Activated CD8-positive, alpha-beta T cell treated with anti-CD3 and anti-CD28 coated beads for 36 hours (primary cell): ENCODE measurements around the gene IFT122. TPM values are rescaled to one million over a fixed set of nuclear protein-coding genes. Genes with fewer than 3 reads are reported as not detected.
A peak's percentile ranks its signal among the peaks of the same experiment; 100 is the strongest.
"Not testable (repeated sequence)": the region's sequence is repeated elsewhere in the genome, so short reads cannot be mapped to it uniquely, and the experiment has no call there.

ENCODE experiments used
- ATAC-seq: fragments of 200-7000 bp; cut with Tn5 transposase; one replicate; pipeline ENCODE4 v1.10.0; 2021; ENCODE audit warnings: mild to moderate bottlenecking, moderate library complexity
- CTCF ChIA-PET: fragments of 350-600 bp; sonication (Branson Sonifier 250); formaldehyde crosslinking; loops from one replicate; lab custom pipeline; 2021; ENCODE audit warnings: antibody characterized with exemption; lab: Charles Lee
- POLR2A ChIA-PET: fragments of 350-600 bp; sonication (Branson Sonifier 250); formaldehyde crosslinking; loops from one replicate; lab custom pipeline; 2021; ENCODE audit warnings: antibody characterized with exemption; lab: Charles Lee
- DNase-seq: peaks from one replicate; pipeline ENCODE4 v3.0.0-alpha.2; 2020
- H3K27ac Mint-ChIP-seq: one replicate; pipeline ENCODE4 v1.8.0; 2021; ENCODE audit warnings: mild to moderate bottlenecking, mixed read lengths
- H3K27me3 Mint-ChIP-seq: one replicate; pipeline ENCODE4 v1.8.0; 2021; ENCODE audit warnings: mixed read lengths
- H3K36me3 Mint-ChIP-seq: one replicate; pipeline ENCODE4 v1.8.0; 2021; ENCODE audit warnings: low read depth, mixed read lengths
- H3K4me1 Mint-ChIP-seq: one replicate; pipeline ENCODE4 v1.8.0; 2021; ENCODE audit warnings: low read depth, mixed read lengths
- H3K4me3 Mint-ChIP-seq: one replicate; pipeline ENCODE4 v1.8.0; 2021; ENCODE audit warnings: mild to moderate bottlenecking, moderate library complexity, mixed read lengths
- H3K9me3 Mint-ChIP-seq: one replicate; pipeline ENCODE4 v1.8.0; 2021; ENCODE audit warnings: mixed read lengths
- CTCF ChIP-seq: fragments of 200-600 bp; IDR thresholded peaks from one replicate; pipeline ENCODE4 v1.8.0; 2022; ENCODE audit warnings: antibody characterized with exemption, mild to moderate bottlenecking
- intact Hi-C: fragments of 100-400 bp; cut with micrococcal nuclease; formaldehyde crosslinking; loops from one replicate; pipeline ENCODE4 v1.10.0; 2022
- total RNA-seq, 2 experiments: library from RNA; stranded (reverse); gene quantifications; one replicate each; pipeline ENCODE4 v1.2.3, GENCODE V29; 2021

IFT122 gene
- total RNA-seq, 2 experiments from 2014 or later = 18.9 to 20.4 TPM

- Mint-ChIP-seq H3K27me3 (no peaks in the 10 kb centered on the region), H3K9me3 (no peaks in the 10 kb centered on the region), H3K27ac (no peak overlapping the region), H3K36me3 (no peaks in the 10 kb centered on the region), H3K4me1 (no peaks in the 10 kb centered on the region), H3K4me3 (no peak overlapping the region)
- ChIA-PET POLR2A (interaction anchor here (0.6 kb wide), 1 partner anchor 32 kb away, joined by 3 read pairs; no protein-coding TSS in a partner anchor), CTCF (interaction anchor here (0.9 to 1.7 kb wide), 4 partner anchors 10 to 92 kb away, joined by 3 to 6 read pairs (median 4); no protein-coding TSS in a partner anchor)
- DNase-seq = no peak
- intact Hi-C loops = no loop called here
- no peak for ATAC-seq
- no peak for TF ChIP-seq CTCF
Measured at GRCh38 chr3:129474984-129475804, 35.2 kb downstream of the IFT122 start.

- intact Hi-C loops = no loop called here
- ChIA-PET CTCF (interaction anchor here (1.1 to 1.7 kb wide), 3 partner anchors 9 to 93 kb away, joined by 3 to 6 read pairs (median 4); no protein-coding TSS in a partner anchor), POLR2A (no interaction called here)
- DNase-seq (no peak), ATAC-seq (no peak)
- Mint-ChIP-seq H3K27ac (no peak overlapping the region), H3K36me3 (no peaks in the 10 kb centered on the region), H3K4me3 (no peak overlapping the region), H3K9me3 (no peaks in the 10 kb centered on the region), H3K27me3 (no peaks in the 10 kb centered on the region), H3K4me1 (no peaks in the 10 kb centered on the region)
- TF ChIP-seq CTCF = no peak
Measured at GRCh38 chr3:129475863-129476262, 35.8 kb downstream of the IFT122 start.

GRCh38 chr3:129476586-129476985 lies 36.6 kb downstream of the IFT122 start:
- no peak overlapping the region for H3K27ac Mint-ChIP-seq
- CTCF ChIA-PET = interaction anchor here (1.1 to 1.7 kb wide), 2 partner anchors 14 to 93 kb away, joined by 4 to 6 read pairs; no protein-coding TSS in a partner anchor
- ATAC-seq = no peak
- H3K4me3 Mint-ChIP-seq = no peak overlapping the region
- H3K27me3 Mint-ChIP-seq = no peaks in the 10 kb centered on the region
- POLR2A ChIA-PET = no interaction called here
- peaks cover 1% of the 10 kb centered on the region for H3K4me1 Mint-ChIP-seq
- no peaks in the 10 kb centered on the region for H3K9me3 Mint-ChIP-seq
- H3K36me3 Mint-ChIP-seq = no peaks in the 10 kb centered on the region
- intact Hi-C loops = no loop called here
- no peak for TF ChIP-seq CTCF
- no peak for DNase-seq

GRCh38 chr3:129481225-129481765 lies 41.3 kb downstream of the IFT122 start:
- H3K36me3 Mint-ChIP-seq, POLR2A ChIA-PET, H3K9me3 Mint-ChIP-seq, H3K27ac Mint-ChIP-seq, H3K4me1 Mint-ChIP-seq, ATAC-seq, intact Hi-C loops, H3K4me3 Mint-ChIP-seq, H3K27me3 Mint-ChIP-seq, DNase-seq: not testable (repeated sequence)
- CTCF ChIA-PET = interaction anchor here (1.3 to 2.0 kb wide), 5 partner anchors 9 to 461 kb away, joined by 3 to 6 read pairs (median 4); no protein-coding TSS in a partner anchor

GRCh38 chr3:129481766-129482332 lies 41.8 kb downstream of the IFT122 start:
- peak; percentile 86 for ATAC-seq
- DNase-seq = peak; percentile 46
- CTCF ChIA-PET = interaction anchor here (1.6 to 1.7 kb wide), 2 partner anchors 26 to 98 kb away, joined by 3 to 4 read pairs; no protein-coding TSS in a partner anchor
- intact Hi-C loops = no loop called here
- H3K4me3 Mint-ChIP-seq = no peak overlapping the region
- peaks cover 8% of the 10 kb centered on the region for H3K4me1 Mint-ChIP-seq
- peaks cover 3% of the 10 kb centered on the region for H3K36me3 Mint-ChIP-seq
- no peaks in the 10 kb centered on the region for H3K27me3 Mint-ChIP-seq
- POLR2A ChIA-PET = no interaction called here
- TF ChIP-seq CTCF = no peak
- peak overlapping the region; percentile 67 for H3K27ac Mint-ChIP-seq
- H3K9me3 Mint-ChIP-seq = no peaks in the 10 kb centered on the region
